DND-41 (cell line): ENCODE data around the gene ENAH.

Experiments used
- ATAC-seq: fragments of 200-7000 bp; cut with Tn5 transposase; 3 replicates; pipeline ENCODE4 v1.9.1; 2021; ENCODE audit warnings: low read depth; ENCODE audit not compliant: insufficient read depth
- DNase-seq: peaks from one replicate; pipeline ENCODE4 v3.0.0-alpha.2; 2020
- H2AFZ ChIP-seq: 2 replicates; pipeline ENCODE4 v1.6.0; 2012; ENCODE audit warnings: low read depth, low read length
- H3K27ac ChIP-seq: 2 replicates; pipeline ENCODE4 v1.5.1; 2012; ENCODE audit warnings: low read length, inconsistent platforms
- H3K27me3 ChIP-seq: fragments of 200-600 bp; sonication (generic); 2 replicates; pipeline ENCODE4 v1.6.0; 2012; ENCODE audit warnings: low read length, mild to moderate bottlenecking, inconsistent platforms; ENCODE audit not compliant: insufficient read depth, poor library complexity
- H3K36me3 ChIP-seq: 2 replicates; pipeline ENCODE4 v1.5.1; 2012; ENCODE audit warnings: low read length, inconsistent platforms; ENCODE audit not compliant: insufficient read depth
- H3K4me1 ChIP-seq: 2 replicates; pipeline ENCODE4 v1.5.1; 2012; ENCODE audit warnings: mild to moderate bottlenecking, low read length; ENCODE audit not compliant: insufficient read depth
- H3K4me2 ChIP-seq: 2 replicates; pipeline ENCODE4 v1.6.0; 2012; ENCODE audit warnings: mild to moderate bottlenecking, moderate library complexity, low read length, inconsistent platforms; ENCODE audit not compliant: insufficient read depth
- H3K4me3 ChIP-seq, 2 experiments: fragments of 200-600 bp in 1 of 2; shearing (Covaris generic) in 1 of 2; 2 replicates each; pipeline ENCODE4 v1.5.1; 2012 to 2016; ENCODE audit warnings: inconsistent platforms in 2 of 2, low read length in 2 of 2, mild to moderate bottlenecking in 2 of 2, low read depth in 1 of 2, moderate library complexity in 1 of 2
- H3K79me2 ChIP-seq: 2 replicates; pipeline ENCODE4 v1.6.0; 2012; ENCODE audit warnings: low read length, inconsistent platforms; ENCODE audit not compliant: insufficient read depth
- H3K9ac ChIP-seq: 2 replicates; pipeline ENCODE4 v1.6.0; 2012; ENCODE audit warnings: low read depth, mild to moderate bottlenecking, inconsistent platforms, low read length, moderate library complexity
- H3K9me3 ChIP-seq: 2 replicates; pipeline ENCODE4 v1.5.1; 2012; ENCODE audit warnings: low read length, moderate library complexity, mild to moderate bottlenecking, inconsistent platforms; ENCODE audit not compliant: insufficient read depth, severe bottlenecking
- H4K20me1 ChIP-seq: 2 replicates; pipeline ENCODE4 v1.6.0; 2012; ENCODE audit warnings: low read length; ENCODE audit not compliant: insufficient read depth
- EZH2 ChIP-seq: IDR thresholded peaks from 3 replicates; pipeline ENCODE4 v1.6.1; 2012; ENCODE audit warnings: borderline replicate concordance, low read depth, mild to moderate bottlenecking, moderate library complexity, low read length, inconsistent platforms; ENCODE audit not compliant: severe bottlenecking
- TF ChIP-seq, protein P1 (sequence below): IDR thresholded peaks from 2 replicates; pipeline ENCODE4 v1.5.1; 2012; ENCODE audit warnings: borderline replicate concordance, low read length, moderate library complexity, mild to moderate bottlenecking; ENCODE audit not compliant: poor library complexity, severe bottlenecking; ENCODE audit errors: extremely low read depth

ENAH gene

DNA sequence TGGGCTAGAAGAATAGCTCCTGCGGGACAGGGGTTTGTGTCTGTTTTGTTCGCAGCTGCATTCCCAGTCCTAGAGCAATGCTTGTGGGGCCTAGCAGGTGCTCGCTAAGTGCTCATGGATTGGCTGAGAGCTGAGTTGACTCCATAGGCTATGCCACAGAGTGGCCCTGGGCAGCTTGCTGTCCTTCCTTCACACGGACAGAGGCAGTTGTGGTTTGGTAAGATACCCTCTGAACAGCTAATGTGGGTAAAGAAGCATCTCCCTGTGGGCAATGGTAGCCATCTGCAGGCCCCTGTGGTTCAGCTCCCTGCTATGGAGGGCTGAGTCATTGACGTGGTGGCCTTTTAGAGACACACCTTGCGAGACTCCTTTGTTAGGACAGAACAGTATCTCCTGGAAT, 201.6 kb downstream of the ENAH start:
- peak; percentile 29; the same call in 2 of the 3 replicates for ATAC-seq
- Histone ChIP-seq H3K9ac (no peak overlapping the region), H3K4me3 (no peak overlapping the region), H3K4me2 (no peak overlapping the region), H3K27me3 (no peaks in the 10 kb centered on the region), H4K20me1 (no peaks in the 10 kb centered on the region), H3K79me2 (no peaks in the 10 kb centered on the region), H2AFZ (no peak overlapping the region), H3K36me3 (no peaks in the 10 kb centered on the region), H3K9me3 (no peaks in the 10 kb centered on the region), H3K4me1 (peaks cover 3% of the 10 kb centered on the region), H3K27ac (no peak overlapping the region)
- no peak for DNase-seq
- no peak for TF ChIP-seq EZH2
- TF ChIP-seq, protein P1, sequence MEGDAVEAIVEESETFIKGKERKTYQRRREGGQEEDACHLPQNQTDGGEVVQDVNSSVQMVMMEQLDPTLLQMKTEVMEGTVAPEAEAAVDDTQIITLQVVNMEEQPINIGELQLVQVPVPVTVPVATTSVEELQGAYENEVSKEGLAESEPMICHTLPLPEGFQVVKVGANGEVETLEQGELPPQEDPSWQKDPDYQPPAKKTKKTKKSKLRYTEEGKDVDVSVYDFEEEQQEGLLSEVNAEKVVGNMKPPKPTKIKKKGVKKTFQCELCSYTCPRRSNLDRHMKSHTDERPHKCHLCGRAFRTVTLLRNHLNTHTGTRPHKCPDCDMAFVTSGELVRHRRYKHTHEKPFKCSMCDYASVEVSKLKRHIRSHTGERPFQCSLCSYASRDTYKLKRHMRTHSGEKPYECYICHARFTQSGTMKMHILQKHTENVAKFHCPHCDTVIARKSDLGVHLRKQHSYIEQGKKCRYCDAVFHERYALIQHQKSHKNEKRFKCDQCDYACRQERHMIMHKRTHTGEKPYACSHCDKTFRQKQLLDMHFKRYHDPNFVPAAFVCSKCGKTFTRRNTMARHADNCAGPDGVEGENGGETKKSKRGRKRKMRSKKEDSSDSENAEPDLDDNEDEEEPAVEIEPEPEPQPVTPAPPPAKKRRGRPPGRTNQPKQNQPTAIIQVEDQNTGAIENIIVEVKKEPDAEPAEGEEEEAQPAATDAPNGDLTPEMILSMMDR, result no peak

DNA sequence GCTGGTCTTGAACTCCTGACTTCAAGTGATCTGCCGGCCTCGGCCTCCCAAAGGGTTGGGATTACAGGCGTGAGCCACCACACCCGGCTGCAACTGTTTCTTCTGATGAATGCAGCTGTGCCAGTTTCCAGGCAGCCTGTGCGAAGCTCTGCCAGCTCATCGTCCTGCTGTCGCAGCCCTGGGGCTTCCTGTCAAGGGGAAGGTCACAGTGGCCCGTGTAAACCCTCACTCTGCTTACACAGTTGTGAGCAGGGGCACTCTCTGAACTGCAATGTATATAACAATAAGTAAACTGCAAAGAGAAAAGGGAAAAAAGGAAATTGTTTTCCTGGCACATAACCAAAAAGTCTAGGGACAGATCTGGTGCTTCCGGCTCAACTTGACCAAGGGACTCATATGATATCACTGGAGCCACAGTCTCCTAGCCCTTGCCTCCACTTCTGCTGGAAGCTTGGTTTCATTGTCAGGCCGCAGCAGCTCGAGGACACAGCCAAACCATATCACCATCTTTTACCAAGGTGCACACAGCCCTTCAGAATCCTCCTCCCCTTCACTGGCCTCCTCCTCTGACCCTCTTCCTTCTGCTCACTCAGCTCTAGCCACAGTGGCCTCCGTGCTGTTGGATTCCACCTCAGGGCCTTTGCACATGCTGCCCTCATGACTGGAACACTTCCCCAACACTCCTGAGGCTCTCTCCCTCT, 202.3 kb downstream of the ENAH start:
- H3K9me3 ChIP-seq, result no peaks in the 10 kb centered on the region
- no peak overlapping the region for H3K4me2 ChIP-seq
- no peak overlapping the region for H3K9ac ChIP-seq
- no peak overlapping the region for H2AFZ ChIP-seq
- no peak overlapping the region for H3K4me3 ChIP-seq
- H3K27ac ChIP-seq, result no peak overlapping the region
- peaks cover 10% of the 10 kb centered on the region for H3K4me1 ChIP-seq
- H3K36me3 ChIP-seq, result no peaks in the 10 kb centered on the region
- no peaks in the 10 kb centered on the region for H3K27me3 ChIP-seq
- no peak for DNase-seq
- H4K20me1 ChIP-seq, result no peaks in the 10 kb centered on the region
- H3K79me2 ChIP-seq, result no peaks in the 10 kb centered on the region
- no peak; the same call in 2 of the 3 replicates for ATAC-seq
- TF ChIP-seq, protein P1, result no peak
- no peak for TF ChIP-seq EZH2

DNA sequence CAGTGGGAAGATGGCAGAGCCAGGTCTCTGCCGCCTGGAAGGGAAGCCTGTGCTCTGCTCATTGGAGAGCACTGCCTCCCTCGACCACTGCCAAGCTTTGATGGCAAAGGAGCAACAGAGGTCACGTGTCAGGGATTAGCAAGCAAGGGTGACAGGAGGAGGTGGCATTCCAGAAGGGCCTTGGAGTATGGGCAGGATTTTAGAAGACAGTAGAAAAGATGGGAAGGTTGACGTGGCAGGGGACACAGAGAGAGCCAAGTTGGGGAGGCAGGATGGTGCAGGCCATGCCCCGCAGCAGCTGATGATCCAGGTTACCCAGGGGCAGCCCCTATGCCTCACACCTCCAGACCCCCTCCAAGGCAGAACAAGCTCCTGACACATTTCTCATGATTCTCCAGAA, 203.1 kb downstream of the ENAH start:
- DNase-seq (no peak), ATAC-seq (no peak)
- H3K27ac ChIP-seq, result no peak overlapping the region
- no peaks in the 10 kb centered on the region for H3K27me3 ChIP-seq
- H2AFZ ChIP-seq, result no peak overlapping the region
- no peak overlapping the region for H3K4me2 ChIP-seq
- no peak overlapping the region for H3K9ac ChIP-seq
- no peaks in the 10 kb centered on the region for H4K20me1 ChIP-seq
- no peaks in the 10 kb centered on the region for H3K36me3 ChIP-seq
- TF ChIP-seq, protein P1, result no peak
- no peak for TF ChIP-seq EZH2
- no peaks in the 10 kb centered on the region for H3K9me3 ChIP-seq
- no peaks in the 10 kb centered on the region for H3K79me2 ChIP-seq
- no peak overlapping the region for H3K4me3 ChIP-seq
- peaks cover 18% of the 10 kb centered on the region for H3K4me1 ChIP-seq
